HL-60 (cell line): ENCODE measurements around the gene RHBDL1.

Source experiments
- CTCF ChIP-seq: IDR thresholded peaks from one replicate; pipeline ENCODE4 v1.5.1; 2011; ENCODE audit warnings: low read length, control low read depth, inconsistent platforms; ENCODE audit not compliant: insufficient read depth
- GABPA ChIP-seq: IDR thresholded peaks from 2 replicates; pipeline ENCODE4 v1.6.1; 2012; ENCODE audit warnings: low read depth
- REST ChIP-seq: IDR thresholded peaks from 2 replicates; pipeline ENCODE4 v1.6.1; 2012; ENCODE audit warnings: low read depth; ENCODE audit not compliant: insufficient replicate concordance
- SPI1 ChIP-seq: IDR thresholded peaks from 2 replicates; pipeline ENCODE4 v1.6.1; 2012; ENCODE audit warnings: low read depth, mild to moderate bottlenecking, borderline replicate concordance

DNA sequence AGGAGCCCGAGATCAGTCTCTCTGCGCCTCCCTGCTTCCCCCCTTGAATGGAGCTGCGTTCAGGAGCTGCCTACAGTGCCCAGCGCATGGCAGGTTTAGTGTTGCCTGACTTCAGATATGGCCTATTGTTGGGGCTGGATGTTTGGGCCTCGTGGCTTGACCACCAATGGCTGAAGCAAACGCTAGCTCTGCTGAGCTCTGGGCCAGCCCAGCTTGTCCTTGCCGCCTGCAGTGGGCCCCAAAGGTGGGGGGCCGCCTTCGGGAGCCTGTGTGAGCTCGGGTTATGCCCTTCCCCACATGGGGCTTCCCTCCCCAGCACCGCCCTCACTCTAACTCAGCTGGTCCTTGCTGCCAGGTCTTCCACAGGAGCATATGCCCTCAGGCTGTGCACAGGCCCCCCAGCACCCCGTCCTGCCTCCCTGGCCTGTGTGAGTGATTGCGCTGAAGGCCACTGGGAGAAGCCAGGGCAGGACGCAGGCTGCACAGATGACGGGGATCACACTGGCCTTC lies 37.4 kb upstream of the RHBDL1 start:
- no peak for TF ChIP-seq CTCF
- TF ChIP-seq REST = no peak
- TF ChIP-seq GABPA = no peak
- TF ChIP-seq SPI1 = no peak
